PC-3 (cell line): ENCODE data around the gene PFKFB1. TPM values are rescaled to one million over a fixed set of nuclear protein-coding genes. Genes with fewer than 3 reads are reported as not detected.

Experiments
- ATAC-seq: fragments of 200-7000 bp; cut with Tn5 transposase; 2 replicates; pipeline ENCODE4 v1.9.1; 2020; ENCODE audit warnings: mild to moderate bottlenecking, moderate library complexity
- BruUV-seq: library from RNA; stranded (reverse); fragments of 400-500 nt; replicated peaks from 2 replicates; lab custom pipeline; 2021; lab: Mats Ljungman, UMichigan
- CTCF ChIA-PET: fragments of 300-600 bp; sonication (Branson Sonifier 250); formaldehyde crosslinking; loops from one replicate; lab custom pipeline; 2022; ENCODE audit warnings: antibody characterized with exemption; lab: Charles Lee
- POLR2A ChIA-PET: fragments of 300-600 bp; sonication (Branson Sonifier 250); formaldehyde crosslinking; loops from one replicate; lab custom pipeline; 2022; ENCODE audit warnings: antibody characterized with exemption; ENCODE audit not compliant: unreplicated experiment; lab: Charles Lee
- DNase-seq: peaks from one replicate; pipeline ENCODE4 v3.0.0-alpha.2; 2015
- H2AFZ ChIP-seq: fragments of 300-600 bp; sonication (generic); 2 replicates; pipeline ENCODE4 v1.6.0; 2016; ENCODE audit warnings: antibody characterized with exemption, low read length
- H3F3A ChIP-seq: fragments of 300-600 bp; sonication (generic); one replicate; pipeline ENCODE4 v1.6.0; 2017; ENCODE audit warnings: antibody characterized with exemption, low read length, control low read depth, mild to moderate bottlenecking; ENCODE audit not compliant: unreplicated experiment
- H3K27ac ChIP-seq: fragments of 300-600 bp; sonication (generic); 2 replicates; pipeline ENCODE4 v1.5.1; 2016; ENCODE audit warnings: mild to moderate bottlenecking, low read length
- H3K27me3 ChIP-seq: fragments of 300-600 bp; sonication (generic); 2 replicates; pipeline ENCODE4 v1.6.1; 2016; ENCODE audit warnings: low read length, mixed read lengths
- H3K36me3 ChIP-seq: fragments of 300-600 bp; sonication (generic); 2 replicates; pipeline ENCODE4 v1.6.1; 2016; ENCODE audit warnings: low read depth, mixed run types, low read length, mixed read lengths
- H3K4me1 ChIP-seq: fragments of 300-600 bp; sonication (generic); 2 replicates; pipeline ENCODE4 v1.5.1; 2016; ENCODE audit warnings: low read length; ENCODE audit not compliant: insufficient read depth
- H3K4me2 ChIP-seq: fragments of 300-600 bp; sonication (generic); 2 replicates; pipeline ENCODE4 v1.6.0; 2016; ENCODE audit warnings: low read length
- H3K4me3 ChIP-seq: fragments of 300-600 bp; sonication (generic); 2 replicates; pipeline ENCODE4 v1.5.1; 2016; ENCODE audit warnings: mild to moderate bottlenecking, low read length, mixed read lengths
- H3K79me2 ChIP-seq: fragments of 300-600 bp; sonication (generic); 2 replicates; pipeline ENCODE4 v1.6.1; 2017; ENCODE audit warnings: low read length, mixed read lengths
- H3K9ac ChIP-seq: fragments of 300-600 bp; sonication (generic); 2 replicates; pipeline ENCODE4 v1.6.0; 2016; ENCODE audit warnings: mild to moderate bottlenecking, low read length
- H3K9me2 ChIP-seq: fragments of 300-600 bp; sonication (generic); replicated peaks from 2 replicates; pipeline ENCODE4 v1.6.1; 2016; ENCODE audit warnings: mixed run types, low read length, mixed read lengths
- H3K9me3 ChIP-seq: fragments of 300-600 bp; sonication (generic); 2 replicates; pipeline ENCODE4 v1.6.1; 2016; ENCODE audit warnings: low read length, mixed read lengths
- H4K20me1 ChIP-seq: fragments of 300-600 bp; sonication (generic); 2 replicates; pipeline ENCODE4 v1.6.1; 2016; ENCODE audit warnings: low read length, mixed read lengths
- CTCF ChIP-seq: fragments of 300-600 bp; sonication (generic); conservative IDR thresholded peaks from 2 replicates; pipeline ENCODE4 v1.5.1; 2017; ENCODE audit warnings: antibody characterized with exemption, low read depth, mild to moderate bottlenecking, low read length
- EZH2 ChIP-seq: fragments of 300-600 bp; sonication (generic); IDR thresholded peaks from one replicate; pipeline ENCODE4 v1.6.1; 2017; ENCODE audit warnings: antibody characterized with exemption, mild to moderate bottlenecking, low read length; ENCODE audit not compliant: unreplicated experiment
- EZH2phosphoT487 ChIP-seq: fragments of 300-600 bp; sonication (generic); IDR thresholded peaks from 2 replicates; pipeline ENCODE4 v1.6.1; 2018; ENCODE audit warnings: mild to moderate bottlenecking, antibody characterized with exemption, low read length, borderline replicate concordance
- intact Hi-C: fragments of 100-400 bp; cut with micrococcal nuclease; formaldehyde crosslinking; loops from 2 replicates; pipeline ENCODE4 v1.9.0; 2023
- total RNA-seq: library from RNA; depleted of rRNA; stranded (reverse); fragments of >200 nt; gene quantifications from 2 replicates; pipeline ENCODE4 v1.2.3, GENCODE V29; 2014

The PFKFB1 gene
- total RNA-seq, 1 experiment from 2014 or later, result 0.22 TPM

DNA sequence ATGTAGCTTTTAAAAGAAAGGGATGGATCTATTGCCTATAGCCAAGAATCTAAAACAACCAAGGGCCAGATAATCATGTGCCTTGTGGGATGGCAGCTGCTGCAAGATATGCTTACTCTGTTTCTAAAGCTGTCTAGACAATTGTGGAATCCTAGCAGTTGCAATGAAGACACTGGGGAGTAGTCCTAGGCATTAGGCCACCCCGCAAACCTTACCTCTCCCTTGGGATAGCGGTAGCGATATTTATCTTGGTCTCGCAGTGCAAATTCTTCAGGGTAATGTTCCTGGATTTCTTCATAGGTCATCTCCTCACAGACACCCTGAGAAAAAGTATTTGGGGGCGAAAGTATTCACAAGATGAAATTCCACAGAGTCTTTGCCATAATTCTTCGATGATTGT, 48.8 kb downstream of the PFKFB1 start:
- Histone ChIP-seq H3K9ac (no peak overlapping the region), H3K9me2 (no peaks in the 10 kb centered on the region), H3K9me3 (no peaks in the 10 kb centered on the region), H2AFZ (no peak overlapping the region), H3F3A (no peaks in the 10 kb centered on the region), H4K20me1 (no peaks in the 10 kb centered on the region), H3K27me3 (no peaks in the 10 kb centered on the region), H3K79me2 (no peaks in the 10 kb centered on the region), H3K4me3 (no peak overlapping the region), H3K36me3 (no peaks in the 10 kb centered on the region), H3K4me1 (no peaks in the 10 kb centered on the region), H3K4me2 (no peak overlapping the region), H3K27ac (no peak overlapping the region)
- DNase-seq, result no peak
- POLR2A ChIA-PET, result no interaction called here
- TF ChIP-seq EZH2 (no peak), EZH2phosphoT487 (no peak), CTCF (no peak)
- no peak for ATAC-seq
- CTCF ChIA-PET, result no interaction called here
- intact Hi-C loops, result no loop called here
- no TSS peak for BruUV-seq

GRCh38 chrX:54944816-54945215, 49.2 kb downstream of the PFKFB1 start:
- TF ChIP-seq CTCF (no peak), EZH2phosphoT487 (no peak), EZH2 (no peak)
- ATAC-seq, result no peak
- no peak for DNase-seq
- Histone ChIP-seq H3K36me3 (no peaks in the 10 kb centered on the region), H3K4me1 (no peaks in the 10 kb centered on the region), H3F3A (no peaks in the 10 kb centered on the region), H3K4me3 (no peak overlapping the region), H3K4me2 (no peak overlapping the region), H2AFZ (no peak overlapping the region), H3K27ac (no peak overlapping the region), H3K9ac (no peak overlapping the region), H3K79me2 (no peaks in the 10 kb centered on the region), H4K20me1 (no peaks in the 10 kb centered on the region), H3K9me2 (no peaks in the 10 kb centered on the region), H3K27me3 (no peaks in the 10 kb centered on the region), H3K9me3 (no peaks in the 10 kb centered on the region)
- BruUV-seq, result no TSS peak
- intact Hi-C loops, result no loop called here
- ChIA-PET CTCF (no interaction called here), POLR2A (no interaction called here)

- CTCF ChIA-PET, result no interaction called here
- Histone ChIP-seq H3K27ac (no peak overlapping the region), H3K4me2 (no peak overlapping the region), H3K4me1 (no peaks in the 10 kb centered on the region), H3K9ac (no peak overlapping the region), H3K27me3 (no peaks in the 10 kb centered on the region), H3F3A (no peaks in the 10 kb centered on the region), H3K9me3 (no peaks in the 10 kb centered on the region), H3K9me2 (no peaks in the 10 kb centered on the region), H3K4me3 (no peak overlapping the region), H3K79me2 (no peaks in the 10 kb centered on the region), H3K36me3 (no peaks in the 10 kb centered on the region), H4K20me1 (no peaks in the 10 kb centered on the region), H2AFZ (no peak overlapping the region)
- POLR2A ChIA-PET, result no interaction called here
- no TSS peak for BruUV-seq
- DNase-seq (no peak), ATAC-seq (no peak)
- TF ChIP-seq EZH2 (no peak), EZH2phosphoT487 (no peak), CTCF (no peak)
- intact Hi-C loops, result no loop called here
These were observed 56.6 kb downstream of the PFKFB1 start for GRCh38 chrX:54937416-54937815.
